NCI-H510A (cell line): ENCODE measurements around the gene BBS1.
"Not testable (repeated sequence)": the region's sequence is repeated elsewhere in the genome, so short reads cannot be mapped to it uniquely, and the experiment has no call there.

Experiments used
- DNase-seq: peaks from one replicate; lab custom pipeline; 2025; lab: John Stamatoyannopoulos, UW

Gene BBS1

DNA sequence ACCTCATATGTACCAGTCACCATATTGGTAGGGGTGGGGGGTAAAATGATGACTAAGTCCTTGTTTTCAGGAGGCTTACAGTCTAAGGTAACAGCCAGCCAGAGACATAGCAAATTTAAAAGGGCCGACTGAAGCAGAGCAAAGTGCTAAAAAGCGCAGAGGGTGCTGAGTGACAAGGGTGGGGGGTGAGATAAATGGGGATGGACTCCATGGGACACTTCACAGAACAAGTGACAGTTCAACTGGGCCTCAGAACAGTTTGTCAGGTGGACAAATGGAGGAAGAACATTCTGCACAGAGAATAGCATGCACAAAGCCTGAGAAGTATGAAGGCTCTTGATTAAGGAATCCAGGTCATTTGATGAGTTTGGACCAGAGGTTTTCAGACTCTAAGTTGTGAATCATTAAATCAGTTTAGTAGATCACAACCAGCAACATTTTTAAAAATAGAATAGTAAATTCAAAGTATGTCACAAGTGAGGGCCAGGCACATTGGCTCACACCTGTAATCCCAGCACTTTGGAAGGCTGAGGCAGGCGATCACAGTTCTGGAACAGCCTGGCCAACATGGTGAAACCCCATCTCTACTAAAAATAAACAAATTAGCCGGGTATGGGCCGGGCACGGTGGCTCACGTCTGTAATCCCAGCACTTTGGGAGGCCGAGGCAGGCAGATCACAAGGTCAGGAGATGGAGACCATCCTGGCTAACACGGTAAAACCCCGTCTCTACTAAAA is 14.0 kb downstream of the BBS1 start:
- no peak for DNase-seq

DNA sequence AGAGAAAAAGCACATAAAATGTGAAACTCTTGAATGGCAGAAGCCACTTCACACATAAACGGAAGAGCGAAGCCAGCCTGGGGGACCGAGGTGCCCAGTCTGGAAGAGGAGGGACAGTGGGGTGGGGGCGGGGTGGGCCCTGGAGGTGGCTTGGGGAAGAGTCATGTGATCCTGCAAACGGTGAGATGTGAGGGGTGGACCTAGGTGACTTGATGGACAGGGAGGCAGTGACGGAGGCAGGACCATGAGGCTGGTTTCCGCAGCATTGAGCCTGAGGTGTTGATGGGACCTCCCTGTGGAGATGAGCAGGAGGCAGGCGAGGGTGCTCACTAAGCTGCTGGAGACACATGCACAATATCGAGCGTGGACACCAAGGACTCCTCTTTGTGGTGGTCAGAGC is 18.6 kb downstream of the BBS1 start:
- DNase-seq, result no peak

GRCh38 chr11:66529655-66530054 is 19.2 kb downstream of the BBS1 start:
- DNase-seq, result no peak

- DNase-seq, result no peak
Observed at GRCh38 chr11:66530927-66531709, 20.7 kb downstream of the BBS1 start.

DNA sequence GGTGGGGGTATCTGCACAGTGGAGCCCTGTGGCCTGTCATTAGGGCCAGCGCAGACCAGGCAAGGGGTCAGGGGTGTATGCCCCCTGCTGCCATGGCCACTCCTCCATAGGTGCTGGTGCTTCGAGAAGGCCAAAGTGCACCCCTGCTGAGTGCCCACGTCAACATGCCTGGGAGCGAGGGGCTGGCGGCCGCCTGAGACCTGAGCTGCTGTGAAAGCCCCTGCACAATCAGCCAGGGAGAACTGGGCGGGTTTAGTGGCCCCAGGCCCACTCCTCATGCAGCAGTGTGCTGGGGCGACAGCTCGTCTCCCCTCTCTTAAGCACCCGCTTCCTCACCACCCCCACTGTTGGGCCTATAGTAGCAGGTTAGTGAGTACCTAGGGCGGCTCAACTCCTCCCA is 21.4 kb downstream of the BBS1 start:
- DNase-seq, result no peak

DNA sequence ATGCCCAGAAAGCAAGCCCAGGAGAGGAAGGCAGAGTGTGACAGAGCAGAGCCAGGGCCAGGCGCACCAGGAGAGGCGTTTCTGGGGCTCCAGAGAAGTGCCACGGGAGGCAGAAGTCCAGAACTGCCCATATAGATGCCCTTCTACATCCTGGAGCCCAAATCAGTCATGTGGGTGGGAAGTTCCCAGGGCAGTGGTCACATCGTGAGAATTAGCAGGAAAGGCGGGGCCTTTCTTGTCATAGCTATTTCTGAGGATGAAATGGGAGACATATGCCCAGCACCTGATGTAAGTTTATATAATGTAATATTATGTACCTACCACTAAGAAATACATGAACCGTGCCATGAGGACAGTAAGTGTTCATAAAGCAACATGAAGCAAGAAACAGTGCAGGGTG is 22.3 kb downstream of the BBS1 start:
- no peak for DNase-seq

DNA sequence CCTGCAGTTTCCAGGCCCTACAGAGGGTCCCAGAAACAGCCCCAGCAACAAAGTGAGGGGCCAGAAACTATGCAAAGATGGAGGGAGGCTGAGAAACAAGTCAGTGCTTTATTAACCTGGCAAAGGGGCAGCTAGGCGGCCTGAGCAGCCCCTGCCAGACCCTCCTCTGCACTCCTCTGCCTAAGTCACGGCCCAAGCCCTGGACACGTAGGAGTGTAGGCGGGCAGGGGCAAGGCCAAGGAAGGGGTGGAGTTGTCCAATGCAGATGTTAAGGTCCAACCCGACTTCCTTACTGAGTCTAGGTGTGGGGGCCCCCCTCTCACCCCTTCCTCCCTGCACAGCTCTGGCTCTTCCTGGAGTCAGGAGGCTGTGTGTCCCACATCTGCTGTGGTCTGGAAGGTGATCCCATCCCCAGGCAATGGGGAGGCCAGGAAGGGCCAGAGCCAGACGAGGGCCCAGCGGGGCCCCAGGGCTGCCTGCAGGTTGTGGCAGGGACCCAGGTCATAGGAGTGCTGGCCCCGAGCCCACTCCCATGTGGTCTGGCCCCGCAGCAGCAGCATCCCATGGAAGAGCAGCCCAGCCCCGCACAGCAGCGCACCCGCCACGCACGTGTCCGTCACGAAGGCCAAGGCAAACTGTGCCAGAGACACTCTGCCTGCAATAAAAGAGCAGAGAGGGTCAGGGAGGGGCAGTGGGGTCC is 28.9 kb downstream of the BBS1 start:
- no peak for DNase-seq

DNA sequence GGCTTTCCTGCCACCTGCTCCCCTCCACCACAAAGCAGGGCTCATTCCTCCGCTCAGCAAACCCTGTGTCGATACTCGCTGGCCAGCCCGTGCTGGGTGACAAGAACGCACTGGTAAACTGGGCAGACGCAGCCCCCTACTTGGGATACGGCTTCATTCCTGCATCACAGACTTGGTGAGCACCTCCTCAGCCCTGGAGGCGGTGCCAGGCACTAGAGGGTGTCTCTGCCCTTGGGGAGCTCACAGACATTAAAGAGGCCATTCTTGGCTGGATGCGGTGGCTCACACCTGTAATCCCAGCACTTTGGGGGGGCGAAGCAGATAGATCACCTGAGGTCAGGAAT is 29.4 kb downstream of the BBS1 start:
- no peak for DNase-seq

GRCh38 chr11:66540598-66540997 is 30.2 kb downstream of the BBS1 start:
- not testable (repeated sequence) for DNase-seq

DNA sequence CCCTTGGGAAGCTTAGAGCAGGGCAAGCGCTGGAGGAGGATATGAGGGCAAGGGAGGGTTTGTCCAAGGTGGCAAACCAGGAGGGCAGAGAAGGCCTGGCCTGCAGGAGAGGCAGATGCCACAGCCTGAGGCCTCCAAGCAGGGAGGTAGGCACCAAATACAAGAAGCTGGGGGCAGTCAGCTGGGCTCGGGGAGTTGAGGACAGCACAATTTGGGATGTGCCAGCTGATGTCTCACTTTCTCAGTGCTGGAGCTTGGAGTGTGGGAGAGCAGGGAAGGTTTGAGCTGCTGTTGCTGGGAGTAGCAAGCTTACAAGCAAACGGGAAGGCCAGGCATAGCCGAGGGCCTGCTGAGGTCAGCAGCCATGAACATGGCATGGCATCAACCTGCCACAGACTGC is 31.5 kb downstream of the BBS1 start:
- DNase-seq, result no peak

GRCh38 chr11:66542362-66542761 is 31.9 kb downstream of the BBS1 start:
- DNase-seq, result no peak

DNA sequence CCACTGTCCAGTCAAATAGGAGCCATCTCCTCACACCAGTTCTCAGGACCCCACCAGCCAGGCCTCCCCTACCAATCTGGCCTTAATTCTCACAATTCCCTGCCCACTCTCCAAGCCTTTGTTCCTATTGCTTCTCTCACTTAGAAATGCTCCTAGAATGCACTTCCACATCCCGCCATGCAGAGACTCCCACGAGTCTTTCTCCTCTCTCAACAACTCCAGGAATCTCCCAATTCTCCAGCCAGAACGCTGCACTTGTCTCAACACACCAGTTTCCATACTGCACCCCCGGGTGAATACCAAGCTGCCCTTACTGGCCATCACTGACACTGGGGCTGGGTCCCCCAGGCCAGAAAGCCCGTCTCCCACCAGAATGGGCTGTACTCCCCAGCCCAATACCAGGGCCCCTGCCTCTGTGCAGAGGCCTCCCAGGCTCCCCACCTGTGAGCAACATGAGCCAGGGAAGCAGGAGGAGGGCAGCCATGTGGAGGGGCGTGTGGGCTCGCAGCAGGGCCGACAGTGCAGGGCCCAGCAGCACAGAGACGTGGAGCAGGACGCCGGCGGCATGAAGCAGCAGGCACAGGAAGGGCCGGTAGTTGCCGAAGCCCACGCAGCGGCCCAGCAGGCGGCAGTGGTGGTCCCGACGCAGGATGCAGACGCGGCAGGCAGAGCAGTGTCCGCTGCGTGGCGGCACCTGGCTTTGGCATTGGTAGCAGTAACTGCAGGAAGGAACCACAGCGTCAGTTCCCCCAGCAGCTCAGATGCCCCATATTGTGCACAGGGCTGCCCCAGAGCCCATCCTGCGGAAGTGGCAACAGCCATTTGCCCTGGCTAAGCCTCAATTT is 33.0 kb downstream of the BBS1 start:
- DNase-seq, result no peak

- not testable (repeated sequence) for DNase-seq
Observed at GRCh38 chr11:66544952-66545351, 34.5 kb downstream of the BBS1 start.

DNA sequence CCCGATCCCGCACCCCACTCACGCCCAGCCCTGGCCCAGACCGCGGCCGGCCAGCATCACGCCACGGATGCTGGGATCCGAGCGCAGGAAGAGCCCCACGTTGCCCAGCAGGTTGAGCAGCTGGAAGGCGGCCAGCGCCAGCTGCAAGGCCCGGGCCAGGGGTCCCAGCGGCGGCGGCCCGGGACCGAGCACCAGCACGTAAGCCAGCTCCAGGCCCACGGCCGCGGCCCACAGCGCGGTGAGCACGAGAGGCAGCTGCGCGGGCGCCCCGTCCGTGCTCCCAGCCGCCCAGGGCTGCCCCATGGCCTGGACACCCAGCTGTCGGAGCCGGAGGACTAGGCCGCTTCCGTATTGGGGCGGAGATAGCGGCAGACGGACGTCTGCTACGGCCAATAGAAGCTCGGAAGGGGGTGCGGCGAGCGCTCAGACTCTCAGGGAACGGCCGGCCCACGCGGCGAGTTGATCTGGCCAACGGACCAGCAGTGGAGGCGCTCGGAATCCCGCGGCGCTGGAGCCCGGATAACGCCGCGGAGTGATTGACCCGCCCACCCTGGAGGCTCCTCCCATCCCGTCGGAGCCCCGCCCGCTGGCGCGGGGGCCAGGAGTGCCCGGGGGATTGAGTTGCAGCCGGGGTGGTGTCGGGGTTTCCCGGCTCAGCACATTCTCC is 35.4 kb downstream of the BBS1 start, which contains the start of gene ZDHHC24:
TSS of gene ZDHHC24 (minus strand) at position 348 of the 667 bp plus-strand sequence. CDS start at position 303, 45 bp downstream.
- peak; percentile 93 for DNase-seq

DNA sequence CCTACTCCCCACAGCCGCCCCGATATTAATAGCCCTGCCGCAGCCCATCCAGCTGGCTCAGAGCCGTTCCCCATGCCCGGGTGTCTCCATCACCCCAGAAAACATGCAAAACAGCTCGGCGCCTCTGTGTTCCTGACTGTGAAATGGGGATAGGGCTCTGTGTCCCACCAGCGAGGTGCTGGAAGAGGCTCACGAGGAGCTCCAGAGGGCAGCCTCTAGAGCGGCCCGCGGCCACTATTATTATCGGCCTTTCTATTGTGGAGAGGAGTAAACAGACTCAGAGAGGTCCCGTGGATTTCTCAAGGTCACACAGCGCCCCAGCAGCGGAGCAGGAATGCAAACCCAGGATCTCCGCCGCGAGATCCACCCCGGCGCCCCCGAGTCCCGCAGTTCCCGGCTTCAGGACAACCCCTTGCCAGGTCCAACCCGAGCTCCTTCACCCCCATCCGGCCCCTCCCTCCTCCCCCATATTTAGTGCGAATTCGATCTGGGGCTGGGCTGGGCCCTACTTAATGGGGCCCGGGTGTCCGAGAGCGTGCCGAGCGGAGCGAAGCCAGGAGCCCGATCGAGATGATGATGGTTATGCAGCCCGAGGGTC is 36.0 kb downstream of the BBS1 start, which contains the start of gene ACTN3:
TSS of gene ACTN3 (plus strand) at position 536 of the 598 bp plus-strand sequence. CDS start at position 571, 35 bp downstream.
- DNase-seq, result no peak

GRCh38 chr11:66546966-66547661 is 36.7 kb downstream of the BBS1 start:
- no peak for DNase-seq

DNA sequence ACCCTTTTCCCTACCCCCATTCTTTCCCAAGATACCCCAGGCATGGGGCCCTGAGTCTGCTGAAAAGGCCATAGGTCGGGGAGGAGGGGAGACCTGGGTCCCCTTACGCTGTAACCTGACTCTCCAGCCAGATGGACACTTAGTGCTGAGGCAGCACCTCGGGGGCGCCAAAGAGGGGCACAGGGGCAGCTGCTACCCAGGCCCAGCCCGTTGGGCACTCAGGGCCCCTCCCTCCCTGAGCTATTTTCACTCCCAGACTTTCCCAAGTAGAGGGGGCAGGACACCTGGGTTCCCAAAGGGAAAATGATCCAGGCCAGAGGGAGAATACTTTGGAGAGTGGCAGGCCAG is 37.2 kb downstream of the BBS1 start:
- no peak for DNase-seq

- no peak for DNase-seq
Observed at GRCh38 chr11:66548041-66548440, 37.6 kb downstream of the BBS1 start.

- DNase-seq, result no peak
Observed at GRCh38 chr11:66548774-66549630, 38.6 kb downstream of the BBS1 start.
